GM12865 (cell line): ENCODE data around the gene PIP5K1C.

Source experiments
- DNase-seq: peaks from one replicate; pipeline ENCODE4 v3.0.0; 2010; ENCODE audit warnings: low read depth
- H3K4me3 ChIP-seq: 2 replicates; pipeline ENCODE4 v1.5.1; 2011; ENCODE audit warnings: mild to moderate bottlenecking, low read depth, low read length, control low read depth
- CTCF ChIP-seq: IDR thresholded peaks from 2 replicates; pipeline ENCODE4 v1.5.1; 2011; ENCODE audit warnings: low read length, control low read depth, low read depth, inconsistent platforms; ENCODE audit not compliant: insufficient read depth; ENCODE audit errors: missing control alignments

Gene PIP5K1C

GRCh38 chr19:3721131-3721886, 21.0 kb upstream of the PIP5K1C start:
- no peak for TF ChIP-seq CTCF
- DNase-seq: peak; percentile 91
- peak overlapping the region; percentile 14; the same call in 1 of the 2 replicates for H3K4me3 ChIP-seq

GRCh38 chr19:3720349-3720917, 20.2 kb upstream of the PIP5K1C start:
- DNase-seq: no peak
- H3K4me3 ChIP-seq: no peak overlapping the region
- no peak for TF ChIP-seq CTCF

- no peak for DNase-seq
- no peak for TF ChIP-seq CTCF
- H3K4me3 ChIP-seq: no peak overlapping the region
Observed at GRCh38 chr19:3719868-3720267, 19.6 kb upstream of the PIP5K1C start.

GRCh38 chr19:3716147-3716668, 15.9 kb upstream of the PIP5K1C start:
- H3K4me3 ChIP-seq: no peak overlapping the region
- DNase-seq: no peak
- no peak for TF ChIP-seq CTCF

GRCh38 chr19:3712663-3713611, 12.7 kb upstream of the PIP5K1C start:
- no peak overlapping the region for H3K4me3 ChIP-seq
- no peak for TF ChIP-seq CTCF
- no peak for DNase-seq

GRCh38 chr19:3710265-3710812, 10.1 kb upstream of the PIP5K1C start:
- no peak overlapping the region for H3K4me3 ChIP-seq
- no peak for TF ChIP-seq CTCF
- no peak for DNase-seq
